Neural cell (in vitro differentiated cells): ENCODE data around the gene PNPLA3.

Source experiments
- CTCF ChIP-seq: fragments of 450-650 bp; IDR thresholded peaks from 2 replicates; pipeline ENCODE4 v1.5.1; 2014; ENCODE audit warnings: antibody characterized with exemption, mild to moderate bottlenecking, moderate library complexity; ENCODE audit not compliant: poor library complexity, severe bottlenecking
- EP300 ChIP-seq: fragments of 450-650 bp; conservative IDR thresholded peaks from 2 replicates; pipeline ENCODE4 v1.6.1; 2014; ENCODE audit warnings: antibody characterized with exemption, mild to moderate bottlenecking, moderate library complexity; ENCODE audit not compliant: poor library complexity, severe bottlenecking
- REST ChIP-seq: IDR thresholded peaks from 2 replicates; pipeline ENCODE4 v1.6.1; 2012; ENCODE audit warnings: borderline replicate concordance

GRCh38 chr22:43995798-43996169 is 72.2 kb downstream of the PNPLA3 start:
- TF ChIP-seq CTCF (no peak), EP300 (no peak), REST (no peak)
